ENCODE results near the gene TSEN34. TPM values are rescaled to one million over a fixed set of nuclear protein-coding genes. Genes with fewer than 3 reads are reported as not detected.
"Not testable (repeated sequence)": the region's sequence is repeated elsewhere in the genome, so short reads cannot be mapped to it uniquely, and the experiment has no call there.

Gene TSEN34
- total and polyA plus RNA-seq, 8 donors, result 25.5 to 147 (median 40.2) TPM

DNA sequence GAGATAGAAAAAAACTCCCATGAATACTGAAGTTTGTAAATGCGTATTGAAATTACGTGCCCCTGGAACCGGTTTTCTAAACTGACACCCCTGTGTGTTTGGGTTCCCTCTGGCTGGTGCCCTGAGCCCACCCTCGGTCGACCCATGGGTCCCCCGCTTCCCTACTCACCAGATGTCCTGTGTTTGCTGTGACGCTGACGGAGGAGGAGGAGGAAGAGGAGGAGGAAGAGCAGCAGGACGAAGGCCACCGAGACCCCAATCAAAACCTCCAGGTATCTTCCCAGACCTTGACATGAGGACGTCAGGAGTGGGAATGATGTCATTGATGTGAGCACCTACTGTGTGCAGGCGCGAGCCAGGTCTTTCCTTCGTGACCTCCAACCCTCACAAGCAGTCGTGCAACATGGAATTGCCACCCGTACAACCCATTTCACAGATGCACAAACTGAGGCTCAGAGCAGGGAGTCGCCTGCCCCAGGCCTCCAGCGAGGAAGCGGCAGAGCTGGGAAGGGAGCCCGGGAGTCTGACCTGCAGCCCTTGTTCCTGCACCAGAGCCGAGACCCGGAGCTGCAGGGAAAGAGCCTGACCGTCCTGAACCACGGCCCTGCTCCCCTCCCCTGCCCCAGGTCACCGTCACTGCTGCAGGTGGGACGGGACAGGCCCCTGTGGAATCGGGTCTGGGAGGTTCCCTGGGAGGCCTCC is 28.0 kb downstream of the TSEN34 start:
- Histone ChIP-seq H3K27ac (no peak overlapping the region), H3K36me3 (peaks cover 0 to 33% (median 10%) of the 10 kb centered on the region in 4 donors), H3K27me3 (peaks cover 0 to 36% (median 16%) of the 10 kb centered on the region in 3 donors), H3K4me3 (no peak overlapping the region), H3K9me3 (no peaks in the 10 kb centered on the region), H3K4me1 (peaks cover 0 to 7% (median 0%) of the 10 kb centered on the region in 4 donors)
- TF ChIP-seq EP300 (IDR thresholded peaks at IDR 0.05), result no peak
- no peak for TF ChIP-seq POLR2A (IDR thresholded peaks at IDR 0.05)
- TF ChIP-seq POLR2AphosphoS5 (IDR thresholded peaks at IDR 0.05), result no peak
- TF ChIP-seq, protein P1, sequence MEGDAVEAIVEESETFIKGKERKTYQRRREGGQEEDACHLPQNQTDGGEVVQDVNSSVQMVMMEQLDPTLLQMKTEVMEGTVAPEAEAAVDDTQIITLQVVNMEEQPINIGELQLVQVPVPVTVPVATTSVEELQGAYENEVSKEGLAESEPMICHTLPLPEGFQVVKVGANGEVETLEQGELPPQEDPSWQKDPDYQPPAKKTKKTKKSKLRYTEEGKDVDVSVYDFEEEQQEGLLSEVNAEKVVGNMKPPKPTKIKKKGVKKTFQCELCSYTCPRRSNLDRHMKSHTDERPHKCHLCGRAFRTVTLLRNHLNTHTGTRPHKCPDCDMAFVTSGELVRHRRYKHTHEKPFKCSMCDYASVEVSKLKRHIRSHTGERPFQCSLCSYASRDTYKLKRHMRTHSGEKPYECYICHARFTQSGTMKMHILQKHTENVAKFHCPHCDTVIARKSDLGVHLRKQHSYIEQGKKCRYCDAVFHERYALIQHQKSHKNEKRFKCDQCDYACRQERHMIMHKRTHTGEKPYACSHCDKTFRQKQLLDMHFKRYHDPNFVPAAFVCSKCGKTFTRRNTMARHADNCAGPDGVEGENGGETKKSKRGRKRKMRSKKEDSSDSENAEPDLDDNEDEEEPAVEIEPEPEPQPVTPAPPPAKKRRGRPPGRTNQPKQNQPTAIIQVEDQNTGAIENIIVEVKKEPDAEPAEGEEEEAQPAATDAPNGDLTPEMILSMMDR (IDR thresholded peaks at IDR 0.05), result no peak
- WGBS, 5 donors, result 86 to 90% (median 89%) methylated on average over 18 to 27 of the region's 27 CpGs
- intact Hi-C loops (cut with DNase I; ENCODE audit: low total_unique reads), result no loop called here
- DNase-seq, result no peak

DNA sequence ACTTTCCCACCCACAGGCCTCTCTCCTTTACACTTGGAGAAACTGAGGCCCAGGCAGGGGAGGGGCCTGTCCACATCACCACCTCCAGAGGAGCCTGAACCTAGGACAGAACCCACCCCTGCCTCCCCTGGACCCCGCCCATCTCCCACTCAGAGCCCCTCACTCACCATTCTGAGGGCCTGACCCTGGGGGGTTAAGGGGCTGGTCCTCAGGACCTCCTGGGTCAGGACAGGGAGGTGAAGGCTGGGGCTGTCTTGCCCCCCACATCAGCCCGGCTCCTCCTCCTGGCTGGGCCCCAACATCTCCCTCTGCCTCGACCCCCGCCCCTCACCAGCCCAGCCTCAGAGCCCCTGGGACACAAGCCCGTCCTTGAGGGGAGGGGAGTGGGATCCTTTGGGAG is 28.6 kb downstream of the TSEN34 start:
- H3K9me3 ChIP-seq; DNase-seq; intact Hi-C loops (cut with DNase I; ENCODE audit: low total_unique reads); H3K4me1 ChIP-seq; H3K27ac ChIP-seq; H3K4me3 ChIP-seq: not testable (repeated sequence)
- Histone ChIP-seq H3K36me3 (peaks cover 0 to 33% (median 10%) of the 10 kb centered on the region in 4 donors), H3K27me3 (peaks cover 0 to 37% (median 16%) of the 10 kb centered on the region in 3 donors)
- WGBS, 5 donors, result 60 to 94% (median 80%) methylated on average over 1 to 4 of the region's 5 CpGs

DNA sequence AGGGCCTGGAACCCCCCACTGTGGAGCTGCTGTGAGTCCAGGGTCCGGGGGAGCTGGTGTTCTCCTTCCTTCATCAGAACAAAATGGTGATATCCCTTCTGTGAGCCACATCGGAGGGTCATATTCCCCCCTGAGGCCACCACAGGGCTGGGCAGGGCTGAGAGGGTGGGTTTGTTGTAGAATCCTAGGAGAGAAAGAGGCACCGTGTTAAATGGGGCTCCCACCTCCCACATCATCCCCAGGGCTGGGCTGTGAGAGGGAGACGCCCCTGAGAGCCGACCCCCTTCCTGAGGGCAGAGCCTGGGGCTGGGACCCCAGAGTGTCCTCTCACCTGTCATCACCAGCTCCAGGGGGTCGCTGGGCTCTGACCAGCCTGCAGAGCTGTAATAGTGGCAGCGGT is 30.8 kb downstream of the TSEN34 start:
- H3K9me3 ChIP-seq, H3K4me1 ChIP-seq, DNase-seq: not testable (repeated sequence)
- peak overlapping the region in 1 of 5 donors; percentile 49 for H3K27ac ChIP-seq
- H3K4me3 ChIP-seq, result peak overlapping the region in 1 of 4 donors; percentile 20
- peaks cover 0 to 22% (median 8%) of the 10 kb centered on the region in 4 donors for H3K36me3 ChIP-seq
- H3K27me3 ChIP-seq, result peaks cover 0 to 37% (median 16%) of the 10 kb centered on the region in 3 donors
- intact Hi-C loops (cut with DNase I; ENCODE audit: low total_unique reads), result loop anchor here (2.0 kb wide), 1 partner anchor 25 kb away; no protein-coding TSS in a partner anchor
- WGBS, 5 donors, result 72 to 87% (median 80%) methylated on average over 2 to 7 of the region's 7 CpGs

DNA sequence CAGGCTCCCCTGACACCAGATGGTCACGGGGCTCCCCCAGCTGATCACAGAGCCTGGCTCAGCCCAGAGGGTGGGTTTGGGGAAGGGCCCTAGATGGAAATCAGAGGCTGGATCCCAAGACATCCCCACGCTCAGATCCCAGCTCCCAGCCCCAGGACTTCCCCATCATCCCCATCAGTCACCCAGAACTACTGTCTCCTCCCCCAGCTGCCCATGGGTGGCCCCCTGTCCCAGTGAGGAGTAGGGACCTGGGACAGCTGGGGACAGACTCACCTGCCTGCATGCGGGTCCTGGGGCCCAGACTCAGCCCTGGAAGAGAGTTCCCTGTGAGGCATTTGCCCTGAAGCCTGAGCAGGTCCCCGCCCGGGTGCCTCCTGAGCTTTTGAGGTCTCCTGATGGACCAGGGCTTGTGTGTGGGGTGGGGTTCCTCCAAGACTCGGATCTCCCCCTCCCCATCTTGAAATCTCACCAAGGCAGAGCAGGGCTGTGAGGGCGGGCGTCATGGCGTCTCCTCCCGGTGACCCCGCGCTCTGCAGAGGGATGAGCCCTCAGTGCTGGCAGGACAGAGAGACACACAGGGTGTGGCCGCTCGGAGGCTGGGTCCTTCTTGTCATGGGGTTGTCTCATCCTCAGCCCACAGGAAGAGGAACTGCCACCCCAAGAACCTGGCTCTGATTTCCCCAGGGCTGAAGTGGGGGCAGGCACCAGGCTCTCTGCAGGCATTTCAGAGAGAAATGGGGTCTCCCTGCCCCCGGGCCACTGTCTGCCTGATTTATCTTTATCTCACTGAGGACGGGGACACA is 31.6 kb downstream of the TSEN34 start, which contains the start of gene LILRB3:
Gene LILRB3 (minus strand): TSS at position 534 of the 803 bp plus-strand sequence. CDS start 31 bp downstream, at position 503.
- Histone ChIP-seq H3K4me3 (peak within 1 kb of the TSS in 3 of 4 donors; percentile 7 to 32 (median 20)), H3K36me3 (peaks cover 0 to 19% (median 8%) of the 10 kb centered on the region in 4 donors), H3K27ac (peak within 1 kb of the TSS in 3 of 5 donors; percentile 37 to 71 (median 49)), H3K27me3 (peaks cover 0 to 37% (median 16%) of the 10 kb centered on the region in 3 donors)
- not testable (repeated sequence) for H3K4me1 ChIP-seq, H3K9me3 ChIP-seq, DNase-seq
- 62 to 69% (median 64%) methylated on average over 13 to 16 of the region's 16 CpGs for WGBS, 5 donors
- intact Hi-C loops (cut with DNase I; ENCODE audit: low total_unique reads), result loop anchor here (2.0 kb wide), 1 partner anchor 24 kb away; no protein-coding TSS in a partner anchor

DNA sequence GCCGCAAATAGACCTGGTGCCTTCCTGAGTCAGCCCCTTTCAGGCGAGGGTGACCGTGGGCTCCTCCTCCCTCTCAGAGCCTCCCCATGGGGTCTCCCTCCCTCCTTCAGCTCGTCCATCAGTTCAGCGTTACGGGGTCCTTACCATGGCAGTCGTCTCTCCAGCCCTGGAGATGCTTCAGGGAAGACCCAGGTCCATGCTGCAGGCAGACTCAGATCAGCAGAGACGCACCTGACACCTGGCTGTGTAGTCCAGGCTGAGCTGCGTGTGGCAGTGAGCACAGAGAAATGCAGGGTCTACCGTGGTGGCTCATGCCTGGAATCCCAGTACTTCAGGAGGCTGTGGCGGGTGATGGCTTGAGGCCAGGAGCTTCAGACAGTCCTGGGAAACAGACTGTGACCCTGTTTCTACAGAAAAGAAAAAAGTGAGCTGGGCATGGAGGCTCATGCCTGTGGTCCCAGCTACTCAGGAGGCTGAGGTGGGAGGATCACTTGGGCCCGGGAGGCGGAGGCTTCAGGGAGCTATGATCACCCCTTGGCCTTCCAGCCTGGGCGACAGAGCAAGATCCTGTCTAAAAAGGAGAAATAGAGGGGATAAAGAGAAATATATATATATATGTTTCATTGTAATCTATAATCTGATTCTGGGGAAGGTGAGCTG is 32.3 kb downstream of the TSEN34 start:
- WGBS, 5 donors, result 46 to 50% (median 48%) methylated on average over 14 of the region's 14 CpGs
- Histone ChIP-seq H3K36me3 (peaks cover 0 to 14% (median 6%) of the 10 kb centered on the region in 4 donors), H3K4me3 (peak overlapping the region in 1 of 4 donors; percentile 32), H3K27ac (peak overlapping the region in 2 of 5 donors; percentile 49 to 71), H3K27me3 (peaks cover 0 to 37% (median 16%) of the 10 kb centered on the region in 3 donors)
- not testable (repeated sequence) for H3K4me1 ChIP-seq, H3K9me3 ChIP-seq, DNase-seq
- intact Hi-C loops (cut with DNase I; ENCODE audit: low total_unique reads), result loop anchor here (2.0 kb wide), 1 partner anchor 23 kb away; no protein-coding TSS in a partner anchor

DNA sequence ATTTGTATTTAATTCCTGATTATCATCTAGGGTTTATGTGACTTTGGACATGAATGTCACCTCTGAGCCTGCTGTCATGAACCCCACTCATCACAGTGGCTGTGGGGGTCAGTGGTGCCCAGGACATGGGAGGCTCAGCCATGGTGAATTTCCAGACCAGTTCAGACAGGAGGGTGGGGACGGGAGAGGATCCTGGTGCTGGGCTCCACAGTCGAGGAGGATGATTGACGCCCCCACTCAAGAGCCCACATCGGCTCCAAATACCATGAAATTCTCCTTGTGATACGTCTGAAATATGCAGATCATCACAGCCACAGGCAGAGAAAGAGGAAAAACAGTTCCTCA is 32.8 kb downstream of the TSEN34 start:
- DNase-seq, H3K27ac ChIP-seq, H3K36me3 ChIP-seq, H3K4me3 ChIP-seq, H3K4me1 ChIP-seq, H3K9me3 ChIP-seq: not testable (repeated sequence)
- peaks cover 0 to 37% (median 16%) of the 10 kb centered on the region in 3 donors for H3K27me3 ChIP-seq
- intact Hi-C loops (cut with DNase I; ENCODE audit: low total_unique reads), result loop anchor here (2.0 kb wide), 1 partner anchor 23 kb away; no protein-coding TSS in a partner anchor
- WGBS, 5 donors, result 42 to 65% (median 47%) methylated on average over 4 to 5 of the region's 5 CpGs

DNA sequence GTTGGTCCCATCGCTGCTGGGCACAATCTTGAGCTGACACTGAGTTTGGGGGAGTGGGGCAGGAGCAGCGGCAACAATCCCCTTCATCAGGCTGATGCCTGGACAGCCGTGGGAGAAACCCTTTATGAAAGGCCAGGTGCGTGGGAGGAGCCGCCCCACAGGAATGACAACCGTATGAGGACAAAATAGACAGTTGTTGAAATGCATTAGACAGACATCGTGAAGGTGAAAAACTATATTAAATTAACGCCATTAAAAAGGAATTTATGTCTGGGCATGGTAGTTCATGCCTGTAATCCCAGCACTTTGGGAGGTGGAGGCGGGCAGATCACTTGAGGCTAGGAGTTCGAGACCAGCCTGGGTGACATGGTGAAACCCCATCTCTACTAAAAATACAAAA is 33.5 kb downstream of the TSEN34 start:
- H3K9me3 ChIP-seq, DNase-seq, H3K4me1 ChIP-seq: not testable (repeated sequence)

More for the DNA sequence above, 33.5 kb downstream of the TSEN34 start:
- peaks cover 0 to 33% (median 16%) of the 10 kb centered on the region in 3 donors for H3K27me3 ChIP-seq
- intact Hi-C loops (cut with DNase I; ENCODE audit: low total_unique reads); H3K27ac ChIP-seq; H3K36me3 ChIP-seq; H3K4me3 ChIP-seq: not testable (repeated sequence)
- 73 to 80% (median 78%) methylated on average over 9 to 10 of the region's 10 CpGs for WGBS, 5 donors

Measured in stomach (tissue), 9 donors.